Endothelial cell of umbilical vein (primary cell): ENCODE data around the gene GAB1. TPM values are rescaled to one million over a fixed set of nuclear protein-coding genes. Genes with fewer than 3 reads are reported as not detected.

ENCODE experiments used
- BruUV-seq: library from RNA; stranded (reverse); fragments of 400-500 nt; replicated peaks from 2 replicates; lab custom pipeline; 2021; lab: Mats Ljungman, UMichigan
- CTCF ChIA-PET: fragments of 300-600, 350-600 bp; sonication (Branson Sonifier 250); formaldehyde crosslinking; loops from one replicate; lab custom pipeline; 2021; ENCODE audit warnings: antibody characterized with exemption, inconsistent platforms; lab: Charles Lee
- POLR2A ChIA-PET: fragments of 300-600, 350-600 bp; sonication (Branson Sonifier 250); formaldehyde crosslinking; loops from one replicate; lab custom pipeline; 2021; ENCODE audit warnings: antibody characterized with exemption, inconsistent platforms; lab: Charles Lee
- DNase-seq: peaks from one replicate; pipeline ENCODE4 v3.0.0-alpha.2; 2011; ENCODE audit warnings: low read depth, low spot score
- FAIRE-seq: peaks from 2 replicates; lab custom pipeline; 2011; peaks lifted over from hg19 to GRCh38; lab: Jason Lieb, UNC
- H2AFZ ChIP-seq: 2 replicates; pipeline ENCODE4 v1.6.0; 2012; ENCODE audit warnings: low read depth, low read length, control low read depth, inconsistent platforms
- H3K27ac ChIP-seq: 2 replicates; pipeline ENCODE4 v1.5.1; 2011; ENCODE audit warnings: low read depth, mild to moderate bottlenecking, control low read depth, low read length, moderate library complexity; ENCODE audit not compliant: insufficient read depth
- H3K27me3 ChIP-seq, 2 experiments: 2 replicates each; pipeline versions ENCODE4 v1.6.0 to v1.6.1; 2011; ENCODE audit warnings: low read length in 2 of 2, mixed read lengths in 1 of 2; ENCODE audit not compliant: control insufficient read depth in 2 of 2, insufficient read depth in 2 of 2
- H3K36me3 ChIP-seq, 2 experiments: 2 replicates in 1 of 2; 3 replicates in 1 of 2; pipeline ENCODE4 v1.5.1; 2011; ENCODE audit warnings: low read length in 2 of 2, mild to moderate bottlenecking in 1 of 2, moderate library complexity in 1 of 2; ENCODE audit not compliant: control insufficient read depth in 2 of 2, insufficient read depth in 2 of 2; ENCODE audit errors: extremely low read depth in 1 of 2
- H3K4me1 ChIP-seq: 3 replicates; pipeline ENCODE4 v1.5.1; 2011; ENCODE audit warnings: mild to moderate bottlenecking, low read length; ENCODE audit not compliant: control insufficient read depth, insufficient read depth; ENCODE audit errors: extremely low read depth
- H3K4me2 ChIP-seq: 2 replicates; pipeline ENCODE4 v1.6.1; 2011; ENCODE audit warnings: low read length, control low read depth, mixed read lengths; ENCODE audit not compliant: insufficient read depth
- H3K4me3 ChIP-seq, 3 experiments: fragments of 200-600 bp in 1 of 3; sonication (generic), shearing (Covaris generic) in 1 of 3; replicated peaks in 1 of 3; 2 replicates each; pipeline ENCODE4 v1.5.1; 2011 to 2016; ENCODE audit warnings: control low read depth in 3 of 3, low read length in 3 of 3, mild to moderate bottlenecking in 2 of 3, inconsistent platforms in 1 of 3, low read depth in 1 of 3, moderate library complexity in 1 of 3; ENCODE audit not compliant: insufficient read depth in 1 of 3
- H3K79me2 ChIP-seq: 2 replicates; pipeline ENCODE4 v1.6.0; 2012; ENCODE audit warnings: low read length, inconsistent platforms; ENCODE audit not compliant: control insufficient read depth, insufficient read depth
- H3K9ac ChIP-seq: replicated peaks from 2 replicates; pipeline ENCODE3; 2011; ENCODE audit warnings: low read length, control low read depth; ENCODE audit not compliant: insufficient read depth; ENCODE audit errors: extremely low read depth
- H3K9me1 ChIP-seq: replicated peaks from 3 replicates; pipeline ENCODE4 v1.6.0; 2011; ENCODE audit warnings: mild to moderate bottlenecking, low read length; ENCODE audit not compliant: control insufficient read depth, insufficient read depth; ENCODE audit errors: extremely low read depth
- H3K9me3 ChIP-seq: replicated peaks from 2 replicates; pipeline ENCODE4 v1.5.1; 2012; ENCODE audit warnings: low read length, inconsistent platforms; ENCODE audit not compliant: control insufficient read depth, insufficient read depth
- H4K20me1 ChIP-seq: replicated peaks from 2 replicates; pipeline ENCODE3; 2011; ENCODE audit warnings: mild to moderate bottlenecking, low read length; ENCODE audit not compliant: control insufficient read depth, insufficient read depth; ENCODE audit errors: extremely low read depth
- CTCF ChIP-seq, 2 donors: IDR thresholded peaks; 1 replicate in 1 of 2; 2 replicates in 1 of 2; pipeline ENCODE4 v1.5.1; 2011; ENCODE audit warnings: low read length in 2 of 2, mild to moderate bottlenecking in 2 of 2, moderate library complexity in 2 of 2, control low read depth in 1 of 2, inconsistent platforms in 1 of 2, low read depth in 1 of 2; ENCODE audit not compliant: insufficient read depth in 1 of 2; ENCODE audit errors: extremely low read depth in 1 of 2
- EZH2 ChIP-seq: IDR thresholded peaks from 2 replicates; pipeline ENCODE4 v1.6.1; 2012; ENCODE audit warnings: borderline replicate concordance, low read depth, mild to moderate bottlenecking, moderate library complexity, low read length, inconsistent platforms; ENCODE audit not compliant: severe bottlenecking
- FOS ChIP-seq: IDR thresholded peaks from 2 replicates; pipeline ENCODE4 v1.6.1; 2011; ENCODE audit warnings: mild to moderate bottlenecking, low read length, moderate library complexity, borderline replicate concordance; ENCODE audit not compliant: insufficient read depth
- GATA2 ChIP-seq: IDR thresholded peaks from 2 replicates; pipeline ENCODE4 v1.7.0; 2011; ENCODE audit warnings: low read depth, mild to moderate bottlenecking, moderate library complexity, mixed read lengths, low read length; ENCODE audit not compliant: insufficient read length, insufficient read depth
- JUN ChIP-seq: IDR thresholded peaks from 2 replicates; pipeline ENCODE4 v1.6.1; 2011; ENCODE audit warnings: borderline replicate concordance, low read depth; ENCODE audit not compliant: insufficient read length, insufficient read depth
- MAX ChIP-seq: IDR thresholded peaks from 2 replicates; pipeline ENCODE4 v1.6.1; 2011; ENCODE audit not compliant: insufficient read depth, insufficient read length
- MYC ChIP-seq: IDR thresholded peaks from one replicate; pipeline ENCODE4 v1.6.1; 2011; ENCODE audit warnings: mild to moderate bottlenecking, low read depth, low read length
- POLR2A ChIP-seq: IDR thresholded peaks from 2 replicates; pipeline ENCODE4 v1.6.1; 2012; ENCODE audit warnings: low read depth, mild to moderate bottlenecking, control low read depth, low read length
- POLR2AphosphoS5 ChIP-seq: IDR thresholded peaks from 2 replicates; pipeline ENCODE4 v1.6.1; 2012; ENCODE audit warnings: low read depth, mild to moderate bottlenecking, control low read depth, low read length, moderate library complexity; ENCODE audit not compliant: insufficient read depth
- dilution Hi-C: fragments of 300-500 bp; cut with MboI; formaldehyde crosslinking; loops from one replicate; pipeline ENCODE4 v1.15.0; 2019; ENCODE audit warnings: low sequenced_read_pairs; ENCODE audit not compliant: extremely low pct_ligation_motif_present
- intact Hi-C: fragments of 100-400 bp; cut with micrococcal nuclease; formaldehyde crosslinking; loops from one replicate; pipeline ENCODE4 v1.10.0; 2022
- polyA plus RNA-seq, 4 experiments: library from polyadenylated mRNA; depleted of rRNA in 3 of 4; stranded (reverse) in 3 of 4; unstranded in 1 of 4; fragments of >200 nt; gene quantifications; 2 replicates each; pipeline versions ENCODE4 v1.2.1 to v1.2.3, GENCODE V29; 2011 to 2012; ENCODE audit warnings: missing spikeins in 1 of 4
- total RNA-seq: library from RNA; stranded (reverse); gene quantifications from 2 replicates; pipeline ENCODE4 v1.2.3, GENCODE V29; 2021

Gene GAB1
- total and polyA plus RNA-seq, 2 donors (not counting 3 experiments of a cell fraction or from before 2014, with no cell fraction given) = 9.3 to 37.7 TPM

GRCh38 chr4:143498021-143498420, 161.3 kb downstream of the GAB1 start:
- Histone ChIP-seq H3K4me3 (no peak overlapping the region), H3K9ac (no peak overlapping the region), H3K9me3 (no peaks in the 10 kb centered on the region), H2AFZ (no peak overlapping the region), H3K9me1 (no peaks in the 10 kb centered on the region), H3K36me3 (no peaks in the 10 kb centered on the region), H3K27ac (no peak overlapping the region), H4K20me1 (no peaks in the 10 kb centered on the region), H3K4me2 (no peak overlapping the region), H3K79me2 (no peaks in the 10 kb centered on the region), H3K4me1 (no peaks in the 10 kb centered on the region), H3K27me3 (peaks cover 0 to 3% of the 10 kb centered on the region in 2 experiments)
- TF ChIP-seq MYC (no peak), GATA2 (no peak), POLR2A (no peak), FOS (no peak), MAX (no peak), EZH2 (no peak), POLR2AphosphoS5 (no peak), CTCF (IDR thresholded peaks at IDR 0.05; ENCODE audit: extremely low read depth in 1 of 2, insufficient read depth in 1 of 2, low read depth in 1 of 2, low read length in 2 of 2) (no peak), JUN (no peak)
- ChIA-PET POLR2A (no interaction called here), CTCF (no interaction called here)
- intact Hi-C loops = no loop called here
- dilution Hi-C loops = no loop called here
- no peak for FAIRE-seq
- no peak for DNase-seq
- no TSS peak for BruUV-seq
